CD14-positive monocyte (primary cell): ENCODE measurements around the gene MMP15. TPM values are rescaled to one million over a fixed set of nuclear protein-coding genes. Genes with fewer than 3 reads are reported as not detected.

ENCODE experiments used
- DNase-seq, 3 donors: peaks; one replicate each; pipeline ENCODE4 v3.0.0-alpha.2; 2011 to 2022
- H2AFZ ChIP-seq: 2 replicates; pipeline ENCODE4 v1.6.0; 2012; ENCODE audit warnings: mild to moderate bottlenecking, low read depth, low read length, inconsistent platforms; ENCODE audit not compliant: insufficient read depth, poor library complexity, severe bottlenecking
- H3K27ac ChIP-seq, 2 donors: 1 replicate in 1 of 2; 2 replicates in 1 of 2; pipeline ENCODE4 v1.5.1; 2012 to 2013; ENCODE audit warnings: low read length in 2 of 2, control low read depth in 1 of 2, inconsistent platforms in 1 of 2, low read depth in 1 of 2, mild to moderate bottlenecking in 1 of 2
- H3K27me3 ChIP-seq, 2 donors: one replicate each; pipeline versions ENCODE4 v1.6.0 to v1.6.1; 2011 to 2013; ENCODE audit warnings: low read length in 2 of 2; ENCODE audit not compliant: control insufficient read depth in 2 of 2, insufficient read depth in 2 of 2
- H3K36me3 ChIP-seq, 2 donors: replicated peaks in 1 of 2; 1 replicate in 1 of 2; 2 replicates in 1 of 2; pipeline versions ENCODE4 v1.5.1 to v1.6.1; 2012 to 2013; ENCODE audit warnings: low read length in 2 of 2, control low read depth in 1 of 2, inconsistent platforms in 1 of 2, mild to moderate bottlenecking in 1 of 2; ENCODE audit not compliant: insufficient read depth in 2 of 2, control insufficient read depth in 1 of 2
- H3K4me1 ChIP-seq, 2 donors: 1 replicate in 1 of 2; 2 replicates in 1 of 2; pipeline versions ENCODE4 v1.5.1 to v1.6.1; 2012 to 2013; ENCODE audit warnings: low read length in 2 of 2, control low read depth in 1 of 2, inconsistent platforms in 1 of 2, mild to moderate bottlenecking in 1 of 2, moderate library complexity in 1 of 2; ENCODE audit not compliant: insufficient read depth in 2 of 2, control insufficient read depth in 1 of 2
- H3K4me2 ChIP-seq: replicated peaks from 2 replicates; pipeline ENCODE3; 2012; ENCODE audit warnings: low read length, moderate library complexity, mild to moderate bottlenecking; ENCODE audit not compliant: poor library complexity, severe bottlenecking; ENCODE audit errors: extremely low read depth
- H3K4me3 ChIP-seq, 3 experiments: fragments of 200-600 bp in 1 of 3; sonication (generic) in 1 of 3; replicated peaks in 1 of 3; 1 replicate in 2 of 3; 2 replicates in 1 of 3; pipeline ENCODE4 v1.5.1; 2011 to 2013; ENCODE audit warnings: low read length in 3 of 3, mild to moderate bottlenecking in 3 of 3, control low read depth in 2 of 3, low read depth in 2 of 3, inconsistent platforms in 1 of 3, moderate library complexity in 1 of 3
- H3K79me2 ChIP-seq: 2 replicates; pipeline ENCODE4 v1.6.0; 2012; ENCODE audit warnings: mild to moderate bottlenecking, control low read depth, inconsistent platforms, low read length, moderate library complexity; ENCODE audit not compliant: insufficient read depth
- H3K9ac ChIP-seq: 2 replicates; pipeline ENCODE4 v1.6.0; 2017; ENCODE audit warnings: low read length, mild to moderate bottlenecking; ENCODE audit not compliant: insufficient read depth, poor library complexity, severe bottlenecking
- H3K9me3 ChIP-seq, 2 donors: replicated peaks in 1 of 2; 1 replicate in 1 of 2; 2 replicates in 1 of 2; pipeline versions ENCODE4 v1.5.1 to v1.6.1; 2012 to 2013; ENCODE audit warnings: low read length in 2 of 2, control low read depth in 1 of 2; ENCODE audit not compliant: control insufficient read depth in 1 of 2, insufficient read depth in 1 of 2
- H4K20me1 ChIP-seq: 2 replicates; pipeline ENCODE4 v1.6.0; 2012; ENCODE audit warnings: mild to moderate bottlenecking, low read length, control low read depth, moderate library complexity; ENCODE audit not compliant: insufficient read depth
- H3K27ac Mint-ChIP-seq, 7 donors: one replicate each; pipeline ENCODE4 v1.8.0; 2020; ENCODE audit warnings: mild to moderate bottlenecking in 7 of 7, mixed read lengths in 7 of 7, moderate library complexity in 6 of 7, inconsistent platforms in 2 of 7
- H3K27me3 Mint-ChIP-seq, 3 donors: one replicate each; pipeline ENCODE4 v1.8.0; 2021 to 2022; ENCODE audit warnings: low read depth in 3 of 3, mild to moderate bottlenecking in 3 of 3, mixed read lengths in 3 of 3, moderate library complexity in 3 of 3, inconsistent platforms in 1 of 3
- H3K36me3 Mint-ChIP-seq, 2 donors: one replicate each; pipeline ENCODE4 v1.8.0; 2020; ENCODE audit warnings: mixed read lengths in 2 of 2, inconsistent platforms in 1 of 2, mild to moderate bottlenecking in 1 of 2
- H3K4me1 Mint-ChIP-seq: one replicate; pipeline ENCODE4 v1.8.0; 2020; ENCODE audit warnings: mild to moderate bottlenecking, mixed read lengths
- H3K4me3 Mint-ChIP-seq, 2 donors: one replicate each; pipeline ENCODE4 v1.8.0; 2020; ENCODE audit warnings: mild to moderate bottlenecking in 2 of 2, mixed read lengths in 2 of 2, moderate library complexity in 1 of 2
- H3K9me3 Mint-ChIP-seq, 7 donors: one replicate each; pipeline ENCODE4 v1.8.0; 2020 to 2022; ENCODE audit warnings: mixed read lengths in 7 of 7, mild to moderate bottlenecking in 6 of 7, moderate library complexity in 6 of 7, inconsistent platforms in 2 of 7
- WGBS: methylation state at CpG from one replicate; pipeline ENCODE4 v1.1.5; 2013; ENCODE audit warnings: missing lambda C conversion rate; ENCODE audit not compliant: insufficient coverage; 5-methylcytosine and 5-hydroxymethylcytosine counted together
- intact Hi-C, 2 donors: fragments of 100-400 bp; cut with micrococcal nuclease; formaldehyde crosslinking; loops; one replicate each; pipeline versions ENCODE4 v1.15.0 to v1.15.1; 2023
- polyA plus RNA-seq, 3 donors: library from polyadenylated mRNA; depleted of rRNA in 1 of 3; unstranded in 2 of 3; stranded (reverse) in 1 of 3; fragments of 300-500 nt in 2 of 3; fragments of >200 nt in 1 of 3; fragmentation: Illumina TruSeq in 2 of 3; gene quantifications; 1 replicate in 2 of 3; 2 replicates in 1 of 3; pipeline ENCODE4 v1.2.3, GENCODE V29; 2012 to 2021
- TF ChIP-seq, protein P1 (sequence below): fragments of 200-600 bp; IDR thresholded peaks from one replicate; pipeline ENCODE4 v1.8.0; 2022; ENCODE audit warnings: antibody characterized with exemption, mild to moderate bottlenecking

Gene MMP15
- polyA plus RNA-seq, 3 donors: not detected

DNA sequence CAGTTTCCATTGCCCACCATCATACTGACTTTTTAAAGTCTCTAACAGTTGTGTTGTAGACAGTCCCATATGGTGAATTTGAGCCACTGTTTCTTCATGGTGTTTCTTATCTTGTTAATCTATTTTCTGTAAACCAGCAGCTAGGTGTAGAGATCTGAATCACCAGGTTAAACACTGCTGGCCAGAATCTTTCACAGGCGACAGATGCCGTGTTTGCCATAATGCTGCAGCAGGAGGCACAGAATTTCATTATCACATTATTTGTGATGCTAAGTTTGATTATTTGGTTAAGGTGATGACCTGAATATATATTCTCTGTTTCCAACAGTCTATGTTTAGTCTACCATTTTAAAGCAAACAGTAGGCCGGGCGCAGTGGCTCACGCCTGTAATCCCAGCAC, 43.2 kb upstream of the MMP15 start:
- H3K4me2 ChIP-seq: no peak overlapping the region
- Mint-ChIP-seq H3K4me3 (no peak overlapping the region), H3K4me1 (peaks cover 11% of the 10 kb centered on the region), H3K36me3 (peaks cover 0 to 2% of the 10 kb centered on the region in 2 donors), H3K27me3 (peaks cover 31 to 37% (median 34%) of the 10 kb centered on the region in 3 donors), H3K9me3 (peaks cover 0 to 11% (median 0%) of the 10 kb centered on the region in 7 donors), H3K27ac (no peak overlapping the region)
- no peaks in the 10 kb centered on the region for H3K36me3 ChIP-seq
- H3K27ac ChIP-seq: no peak overlapping the region
- no CpG with 5 or more reads among the region's 5 CpGs for WGBS
- no peak overlapping the region for H2AFZ ChIP-seq
- H3K4me3 ChIP-seq: no peak overlapping the region
- H3K27me3 ChIP-seq: peaks cover 0 to 25% of the 10 kb centered on the region in 2 donors
- TF ChIP-seq, protein P1, sequence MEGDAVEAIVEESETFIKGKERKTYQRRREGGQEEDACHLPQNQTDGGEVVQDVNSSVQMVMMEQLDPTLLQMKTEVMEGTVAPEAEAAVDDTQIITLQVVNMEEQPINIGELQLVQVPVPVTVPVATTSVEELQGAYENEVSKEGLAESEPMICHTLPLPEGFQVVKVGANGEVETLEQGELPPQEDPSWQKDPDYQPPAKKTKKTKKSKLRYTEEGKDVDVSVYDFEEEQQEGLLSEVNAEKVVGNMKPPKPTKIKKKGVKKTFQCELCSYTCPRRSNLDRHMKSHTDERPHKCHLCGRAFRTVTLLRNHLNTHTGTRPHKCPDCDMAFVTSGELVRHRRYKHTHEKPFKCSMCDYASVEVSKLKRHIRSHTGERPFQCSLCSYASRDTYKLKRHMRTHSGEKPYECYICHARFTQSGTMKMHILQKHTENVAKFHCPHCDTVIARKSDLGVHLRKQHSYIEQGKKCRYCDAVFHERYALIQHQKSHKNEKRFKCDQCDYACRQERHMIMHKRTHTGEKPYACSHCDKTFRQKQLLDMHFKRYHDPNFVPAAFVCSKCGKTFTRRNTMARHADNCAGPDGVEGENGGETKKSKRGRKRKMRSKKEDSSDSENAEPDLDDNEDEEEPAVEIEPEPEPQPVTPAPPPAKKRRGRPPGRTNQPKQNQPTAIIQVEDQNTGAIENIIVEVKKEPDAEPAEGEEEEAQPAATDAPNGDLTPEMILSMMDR: no peak
- H3K9me3 ChIP-seq: no peaks in the 10 kb centered on the region
- intact Hi-C loops: no loop called here
- DNase-seq: no peak
- no peaks in the 10 kb centered on the region for H3K79me2 ChIP-seq
- no peaks in the 10 kb centered on the region for H4K20me1 ChIP-seq
- peaks cover 13 to 15% of the 10 kb centered on the region in 2 donors for H3K4me1 ChIP-seq
- no peak overlapping the region for H3K9ac ChIP-seq

DNA sequence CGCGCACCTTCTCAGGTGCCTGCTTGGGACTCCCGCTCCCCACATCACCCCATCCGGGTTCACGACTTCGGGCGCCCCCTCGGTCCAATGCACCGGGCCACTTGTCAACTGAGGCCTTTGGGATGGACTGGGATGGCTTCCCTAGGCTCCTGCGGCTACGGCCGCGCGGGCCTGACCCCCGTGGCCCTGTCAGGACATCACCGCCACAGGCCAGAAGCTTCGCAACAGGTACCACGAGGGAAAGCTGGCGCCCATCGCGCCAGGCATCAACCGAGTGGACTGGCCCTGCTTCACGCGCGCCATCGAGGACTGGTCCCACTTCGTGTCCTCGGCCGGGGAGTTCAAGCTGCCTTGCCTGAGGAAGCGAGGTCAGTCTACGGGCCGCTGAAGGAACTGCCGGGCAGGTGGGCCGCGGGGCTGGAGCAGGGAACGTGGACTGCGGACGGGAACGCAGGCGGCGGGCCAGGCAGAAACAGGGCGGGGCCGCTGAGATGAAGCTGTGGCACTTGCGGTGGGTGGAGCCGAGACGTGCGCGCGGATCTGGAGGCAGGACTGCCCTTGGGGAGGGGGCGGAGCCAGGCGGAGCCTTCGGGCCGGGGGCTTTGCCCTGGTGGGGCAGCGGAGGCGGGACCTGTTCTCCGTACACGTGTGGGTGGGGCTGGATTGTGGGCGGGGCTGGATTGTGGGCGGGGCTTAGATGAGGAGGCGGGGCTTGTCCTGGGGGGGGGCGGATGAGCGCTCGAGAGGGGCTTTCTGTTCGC, 40.9 kb upstream of the MMP15 start:
- Mint-ChIP-seq H3K27me3 (peaks cover 31 to 37% (median 36%) of the 10 kb centered on the region in 3 donors), H3K4me3 (peak overlapping the region; percentile 84 to 92), H3K4me1 (peaks cover 11% of the 10 kb centered on the region), H3K9me3 (peaks cover 0 to 19% (median 2%) of the 10 kb centered on the region in 7 donors), H3K36me3 (peaks cover 0 to 2% of the 10 kb centered on the region in 2 donors), H3K27ac (peak overlapping the region in 3 of 7 donors; percentile 13 to 55 (median 30))
- no peaks in the 10 kb centered on the region for H4K20me1 ChIP-seq
- peak overlapping the region; percentile 91 for H2AFZ ChIP-seq
- intact Hi-C loops: loop anchor here in 1 of 2 donors (2.0 kb wide), 1 partner anchor 14 kb away; no protein-coding TSS in a partner anchor
- H3K4me1 ChIP-seq: peaks cover 13 to 15% of the 10 kb centered on the region in 2 donors
- peak overlapping the region; percentile 59 for H3K9ac ChIP-seq
- H3K4me2 ChIP-seq: peak overlapping the region; percentile 86
- H3K27ac ChIP-seq: no peak overlapping the region
- TF ChIP-seq, protein P1: no peak
- H3K36me3 ChIP-seq: no peaks in the 10 kb centered on the region
- no peaks in the 10 kb centered on the region for H3K79me2 ChIP-seq
- no peaks in the 10 kb centered on the region for H3K9me3 ChIP-seq
- WGBS: 7% methylated on average over 60 of the region's 64 CpGs
- H3K27me3 ChIP-seq: peaks cover 0 to 25% of the 10 kb centered on the region in 2 donors
- peak; percentile 70 to 84 (median 78) for DNase-seq
- H3K4me3 ChIP-seq: peak overlapping the region; percentile 20 to 75 (median 37)
